Activated naive CD8-positive, alpha-beta T cell treated with anti-CD3 and anti-CD28 coated beads, Interleukin-2, amount 50 U/mL, for 24 hours (primary cell): ENCODE data around the gene PLCL1.
"Not testable (repeated sequence)": the region's sequence is repeated elsewhere in the genome, so short reads cannot be mapped to it uniquely, and the experiment has no call there.

ENCODE experiments used
- ATAC-seq: fragments of 150-1000 bp; cut with Tn5 transposase; one replicate; pipeline ENCODE4 v1.10.0; 2021
- DNase-seq: peaks from one replicate; pipeline ENCODE4 v3.0.0; 2021
- H3K27ac Mint-ChIP-seq: one replicate; pipeline ENCODE4 v1.8.0; 2021; ENCODE audit warnings: mild to moderate bottlenecking, mixed read lengths
- H3K27me3 Mint-ChIP-seq: one replicate; pipeline ENCODE4 v1.8.0; 2021; ENCODE audit warnings: mixed read lengths
- H3K36me3 Mint-ChIP-seq: one replicate; pipeline ENCODE4 v1.8.0; 2021; ENCODE audit warnings: low read depth, mixed read lengths
- H3K4me1 Mint-ChIP-seq: one replicate; pipeline ENCODE4 v1.8.0; 2021; ENCODE audit warnings: mixed read lengths
- H3K4me3 Mint-ChIP-seq: one replicate; pipeline ENCODE4 v1.8.0; 2021; ENCODE audit warnings: mild to moderate bottlenecking, moderate library complexity, mixed read lengths
- H3K9me3 Mint-ChIP-seq: one replicate; pipeline ENCODE4 v1.8.0; 2021; ENCODE audit warnings: mixed read lengths

PLCL1 gene

DNA sequence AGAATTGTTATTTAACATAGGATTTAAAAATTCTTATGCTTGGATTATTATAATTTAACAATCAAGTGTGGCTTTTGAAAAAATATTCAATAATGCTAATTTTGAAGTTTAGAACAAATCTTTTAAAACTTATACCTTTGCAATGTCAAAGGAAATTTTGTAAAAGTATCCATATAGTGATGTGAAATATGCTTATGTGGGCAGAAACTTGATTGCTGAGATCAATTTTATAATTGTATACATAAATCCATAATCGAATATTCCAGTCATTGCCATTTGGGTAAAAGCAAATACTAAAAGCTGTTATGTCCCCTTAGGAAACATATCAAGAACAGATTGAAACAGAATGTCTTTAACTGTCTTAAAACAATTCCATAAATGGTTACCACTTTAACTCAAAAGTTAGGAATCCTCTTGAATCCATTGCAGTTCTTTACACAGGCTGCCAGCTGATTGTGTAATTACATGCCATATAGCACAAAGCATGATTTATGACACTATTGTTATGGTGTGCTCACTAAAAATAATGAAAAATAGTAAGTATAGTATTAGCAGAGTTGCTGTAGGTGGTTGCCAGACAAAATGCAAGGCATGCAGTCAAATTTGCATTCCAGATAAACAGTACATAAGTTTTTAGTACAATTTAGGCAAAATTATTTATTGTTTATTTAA lies 24.2 kb downstream of the PLCL1 start:
- Mint-ChIP-seq H3K27me3 (no peaks in the 10 kb centered on the region), H3K9me3 (peaks cover 18% of the 10 kb centered on the region)

DNA sequence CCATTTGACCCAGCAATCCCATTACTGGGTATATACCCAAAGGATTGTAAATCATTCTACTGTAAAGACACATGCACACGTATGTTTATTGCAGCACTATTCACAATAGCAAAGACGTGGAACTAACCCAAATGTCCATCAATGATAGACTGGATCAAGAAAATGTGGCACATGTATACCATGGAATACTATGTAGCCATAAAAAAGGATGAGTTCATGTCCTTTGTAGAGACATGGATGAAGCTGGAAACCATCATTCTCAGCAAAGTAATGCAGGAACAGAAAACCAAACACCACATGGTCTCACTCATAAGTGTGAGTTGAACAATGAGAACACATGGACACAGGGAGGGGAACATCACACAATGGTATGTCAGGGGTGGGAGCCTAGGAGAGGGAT lies 30.4 kb downstream of the PLCL1 start:
- peaks cover 18% of the 10 kb centered on the region for H3K9me3 Mint-ChIP-seq
- not testable (repeated sequence) for H3K27me3 Mint-ChIP-seq, H3K4me3 Mint-ChIP-seq, ATAC-seq, DNase-seq, H3K36me3 Mint-ChIP-seq, H3K27ac Mint-ChIP-seq
- H3K4me1 Mint-ChIP-seq, result peaks cover 31% of the 10 kb centered on the region

More for the DNA sequence above, 24.2 kb downstream of the PLCL1 start:
- no peaks in the 10 kb centered on the region for H3K36me3 Mint-ChIP-seq
- no peak overlapping the region for H3K4me3 Mint-ChIP-seq
- DNase-seq (no peak), ATAC-seq (no peak)
- no peaks in the 10 kb centered on the region for H3K4me1 Mint-ChIP-seq
- no peak overlapping the region for H3K27ac Mint-ChIP-seq

DNA sequence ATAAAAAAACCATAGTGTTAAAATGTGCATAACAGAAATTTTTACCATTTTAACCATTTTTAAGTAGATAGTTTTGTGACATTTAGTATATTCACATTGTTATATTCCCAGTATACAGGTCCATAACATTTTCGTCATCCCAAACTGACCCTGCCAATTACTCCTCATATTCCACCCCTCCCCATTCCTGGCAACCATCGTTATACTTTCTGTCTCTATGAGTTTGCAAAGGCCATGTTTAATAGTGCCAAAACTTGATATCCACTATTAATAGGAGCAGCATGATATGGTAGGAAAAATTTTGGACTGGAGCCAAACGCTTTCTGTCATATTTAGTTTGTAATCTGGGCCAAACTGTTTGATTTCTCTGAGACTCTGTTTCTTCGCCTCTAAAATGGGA lies 30.9 kb downstream of the PLCL1 start:
- Mint-ChIP-seq H3K4me3 (no peak overlapping the region), H3K4me1 (peaks cover 35% of the 10 kb centered on the region), H3K36me3 (no peaks in the 10 kb centered on the region), H3K27me3 (no peaks in the 10 kb centered on the region), H3K27ac (no peak overlapping the region), H3K9me3 (peaks cover 16% of the 10 kb centered on the region)
- no peak for ATAC-seq
- DNase-seq, result no peak

DNA sequence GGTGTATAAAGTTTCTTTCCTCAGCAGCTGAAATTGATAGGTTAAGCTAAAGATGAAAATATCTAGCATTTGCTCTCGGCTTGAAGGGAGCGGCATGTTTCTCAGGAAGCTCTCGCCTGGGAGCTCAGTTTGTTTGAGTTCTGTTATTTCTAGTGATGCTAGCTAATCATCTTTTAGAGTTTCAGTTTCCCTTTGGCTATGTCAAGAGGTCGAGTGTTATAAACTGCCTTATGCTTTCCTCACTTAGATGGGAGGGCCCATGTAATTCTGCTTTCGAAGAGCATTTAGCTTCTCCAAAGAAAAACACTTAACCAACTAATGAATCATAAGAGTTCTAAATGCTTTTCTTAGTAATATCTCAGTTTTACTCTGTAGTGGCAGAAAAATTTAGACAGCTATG lies 33.6 kb downstream of the PLCL1 start:
- Mint-ChIP-seq H3K4me3 (peak overlapping the region; percentile 64), H3K4me1 (peaks cover 52% of the 10 kb centered on the region), H3K27me3 (no peaks in the 10 kb centered on the region), H3K27ac (peak overlapping the region; percentile 61), H3K36me3 (no peaks in the 10 kb centered on the region), H3K9me3 (no peaks in the 10 kb centered on the region)
- DNase-seq, result no peak
- peak; percentile 98 for ATAC-seq

DNA sequence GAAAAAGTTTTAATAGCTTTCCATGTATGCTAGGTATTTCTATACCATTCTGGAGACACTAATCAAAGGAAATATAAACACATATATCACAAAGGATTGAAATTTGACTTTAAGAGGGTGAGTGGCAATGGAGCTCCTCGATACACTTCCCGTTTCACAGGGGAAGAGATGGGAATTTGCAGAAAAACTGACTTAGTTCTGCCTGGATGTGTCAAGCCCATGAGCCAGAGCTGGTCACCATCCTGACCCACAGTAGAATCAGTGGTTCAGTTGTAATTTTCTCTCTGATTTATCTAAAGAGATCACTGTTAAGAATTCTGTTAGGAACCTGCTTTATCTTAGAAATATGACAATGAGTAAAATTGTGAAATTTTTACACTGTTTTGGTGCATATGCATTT lies 34.2 kb downstream of the PLCL1 start:
- H3K27ac Mint-ChIP-seq, result peak overlapping the region; percentile 61
- H3K9me3 Mint-ChIP-seq, result no peaks in the 10 kb centered on the region
- peak overlapping the region; percentile 64 for H3K4me3 Mint-ChIP-seq
- no peak for DNase-seq
- peaks cover 52% of the 10 kb centered on the region for H3K4me1 Mint-ChIP-seq
- H3K27me3 Mint-ChIP-seq, result no peaks in the 10 kb centered on the region
- ATAC-seq, result no peak
- no peaks in the 10 kb centered on the region for H3K36me3 Mint-ChIP-seq

DNA sequence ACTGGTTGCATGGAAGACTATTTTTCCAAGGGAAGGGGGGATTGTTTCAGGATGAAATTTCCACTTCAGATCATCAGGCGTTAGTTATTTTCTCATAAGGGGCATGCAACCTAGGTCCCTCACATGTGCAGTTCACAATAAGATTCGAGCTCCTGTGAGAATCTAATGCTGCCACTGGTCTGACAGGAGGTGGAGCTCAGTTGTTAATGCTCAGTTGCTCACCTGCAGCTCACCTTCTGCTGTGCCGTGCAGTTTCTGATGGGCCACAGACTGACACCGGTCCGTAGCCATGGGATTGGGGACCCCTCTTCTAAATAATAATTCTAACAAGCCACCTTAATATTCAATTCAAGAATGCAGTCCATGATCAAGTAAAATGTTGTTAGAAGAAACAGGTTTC lies 34.9 kb downstream of the PLCL1 start:
- Mint-ChIP-seq H3K4me3 (no peak overlapping the region), H3K27me3 (no peaks in the 10 kb centered on the region), H3K36me3 (no peaks in the 10 kb centered on the region), H3K4me1 (peaks cover 52% of the 10 kb centered on the region), H3K27ac (no peak overlapping the region), H3K9me3 (no peaks in the 10 kb centered on the region)
- DNase-seq (no peak), ATAC-seq (no peak)

DNA sequence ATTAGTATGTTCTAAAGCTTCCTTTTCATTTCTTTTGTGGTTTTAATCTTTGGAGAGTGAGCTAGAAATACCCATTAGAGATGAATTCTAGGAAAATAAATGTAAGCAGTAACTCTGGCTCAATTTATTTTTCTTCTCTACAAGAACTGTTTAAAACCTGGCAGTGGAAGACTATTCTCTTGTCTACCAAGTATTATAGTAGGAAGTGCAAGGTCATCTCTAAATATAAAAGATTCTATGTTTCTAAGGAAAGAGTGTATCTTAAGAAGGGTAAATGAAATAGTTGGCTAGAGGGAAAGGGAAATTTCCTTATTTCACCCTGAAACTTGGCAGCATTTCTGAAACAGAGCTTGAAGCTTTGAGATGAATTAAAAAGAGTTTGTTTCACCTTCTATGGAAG lies 35.5 kb downstream of the PLCL1 start:
- H3K27ac Mint-ChIP-seq, result no peak overlapping the region
- no peak for DNase-seq
- H3K9me3 Mint-ChIP-seq, result no peaks in the 10 kb centered on the region
- H3K4me3 Mint-ChIP-seq, result no peak overlapping the region
- no peak for ATAC-seq
- peaks cover 52% of the 10 kb centered on the region for H3K4me1 Mint-ChIP-seq
- H3K36me3 Mint-ChIP-seq, result no peaks in the 10 kb centered on the region
- no peaks in the 10 kb centered on the region for H3K27me3 Mint-ChIP-seq

DNA sequence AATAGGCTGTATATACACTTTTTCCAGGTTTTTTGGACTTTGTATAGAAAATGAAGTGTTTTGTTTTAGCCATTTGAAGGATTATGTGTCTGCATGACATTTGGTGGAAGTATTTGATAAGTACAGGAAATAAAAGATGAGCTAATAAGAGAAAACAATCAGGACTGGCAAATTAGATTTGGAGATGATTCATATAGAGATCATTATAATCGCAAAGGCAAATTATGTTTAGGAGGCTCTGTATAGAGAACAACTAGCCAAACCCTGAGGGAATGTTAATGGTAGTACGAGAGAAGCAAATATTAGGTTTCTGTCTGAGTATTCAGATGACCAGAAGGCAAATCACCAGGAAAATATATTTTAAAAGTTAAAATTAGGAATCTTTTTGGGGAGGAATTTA lies 41.7 kb downstream of the PLCL1 start:
- ATAC-seq, result no peak
- Mint-ChIP-seq H3K4me1 (peaks cover 57% of the 10 kb centered on the region), H3K9me3 (no peaks in the 10 kb centered on the region), H3K27ac (no peak overlapping the region), H3K36me3 (no peaks in the 10 kb centered on the region), H3K4me3 (no peak overlapping the region), H3K27me3 (no peaks in the 10 kb centered on the region)
- no peak for DNase-seq

DNA sequence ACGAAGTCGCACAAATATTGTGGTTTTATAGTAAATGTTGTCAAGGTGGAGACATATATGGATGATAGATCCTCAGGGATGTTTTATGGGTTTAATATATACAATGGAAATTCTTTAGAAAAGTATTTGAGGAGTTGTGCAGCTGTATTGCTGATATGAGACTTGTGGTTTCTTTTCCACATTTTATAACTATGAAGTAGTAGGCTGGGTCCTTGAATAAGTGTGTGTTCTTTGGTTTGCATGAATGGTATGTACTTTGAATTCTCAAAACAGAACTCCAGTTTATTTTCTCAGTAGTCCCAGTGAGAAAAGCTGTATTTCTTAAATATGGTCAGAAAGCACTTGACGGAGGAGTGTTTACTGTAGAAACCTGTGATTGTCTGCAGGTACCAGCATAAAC lies 42.4 kb downstream of the PLCL1 start:
- peaks cover 60% of the 10 kb centered on the region for H3K4me1 Mint-ChIP-seq
- no peak overlapping the region for H3K27ac Mint-ChIP-seq
- H3K27me3 Mint-ChIP-seq, result no peaks in the 10 kb centered on the region
- ATAC-seq (no peak), DNase-seq (no peak)
- no peaks in the 10 kb centered on the region for H3K36me3 Mint-ChIP-seq
- H3K4me3 Mint-ChIP-seq, result no peak overlapping the region
- no peaks in the 10 kb centered on the region for H3K9me3 Mint-ChIP-seq

DNA sequence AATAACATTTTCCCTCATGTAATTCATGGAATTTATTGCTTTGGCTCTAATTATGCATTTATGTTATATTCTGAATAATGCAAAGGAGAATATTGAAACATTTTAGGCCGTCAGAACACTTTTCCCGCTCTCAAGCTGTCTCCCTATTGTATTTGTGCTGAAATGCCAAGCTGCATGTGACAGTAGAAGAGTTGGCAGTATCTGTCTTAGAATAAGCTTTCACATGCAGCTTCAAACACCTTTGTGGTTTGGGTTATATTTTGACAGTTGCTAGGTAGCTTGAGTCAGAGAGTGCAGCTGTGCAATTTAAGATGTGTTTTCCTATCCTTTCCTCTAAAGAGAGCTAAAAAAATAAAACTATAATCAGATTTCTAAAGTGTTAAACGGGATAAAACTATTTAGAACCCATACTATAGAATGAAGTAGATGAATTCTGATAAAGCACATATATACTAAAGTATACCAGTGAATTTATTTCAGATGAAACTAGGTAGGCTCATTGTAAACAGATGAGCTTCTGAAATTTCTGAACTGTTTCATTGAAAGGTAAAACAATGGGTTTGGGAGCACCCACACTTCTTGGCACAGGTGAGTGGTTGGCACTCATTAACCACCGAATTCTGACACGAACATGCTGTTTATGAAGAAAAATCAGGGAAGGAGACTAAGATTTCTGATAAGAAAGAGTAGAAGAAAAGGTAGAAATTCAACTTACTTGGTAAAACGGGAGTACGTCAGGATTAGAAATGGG lies 43.4 kb downstream of the PLCL1 start:
- Mint-ChIP-seq H3K27ac (no peak overlapping the region), H3K4me1 (peaks cover 55% of the 10 kb centered on the region), H3K36me3 (no peaks in the 10 kb centered on the region), H3K27me3 (no peaks in the 10 kb centered on the region), H3K4me3 (no peak overlapping the region), H3K9me3 (no peaks in the 10 kb centered on the region)
- DNase-seq (no peak), ATAC-seq (peak; percentile 84)

DNA sequence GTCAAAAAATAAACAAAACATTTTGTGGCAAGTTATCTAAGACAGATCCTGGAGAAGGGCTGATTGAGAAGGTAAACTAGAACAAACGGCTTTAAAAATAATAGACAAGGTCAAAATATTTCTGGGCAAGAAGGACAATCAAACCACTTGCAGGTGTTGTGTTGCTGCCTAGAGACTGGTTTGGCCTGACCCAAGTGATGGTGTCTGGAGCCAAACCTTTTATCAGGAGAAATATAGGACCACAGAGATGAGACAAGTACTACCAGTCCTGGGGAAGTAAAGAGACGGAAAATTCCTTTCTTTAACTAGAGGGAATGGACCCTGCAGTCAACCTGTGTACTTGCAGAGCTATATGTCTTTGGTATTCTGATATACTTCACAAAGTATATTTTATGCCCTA lies 44.2 kb downstream of the PLCL1 start:
- Mint-ChIP-seq H3K27ac (no peak overlapping the region), H3K36me3 (no peaks in the 10 kb centered on the region), H3K4me3 (no peak overlapping the region), H3K4me1 (peaks cover 53% of the 10 kb centered on the region), H3K27me3 (no peaks in the 10 kb centered on the region), H3K9me3 (no peaks in the 10 kb centered on the region)
- DNase-seq, result no peak
- ATAC-seq, result no peak

DNA sequence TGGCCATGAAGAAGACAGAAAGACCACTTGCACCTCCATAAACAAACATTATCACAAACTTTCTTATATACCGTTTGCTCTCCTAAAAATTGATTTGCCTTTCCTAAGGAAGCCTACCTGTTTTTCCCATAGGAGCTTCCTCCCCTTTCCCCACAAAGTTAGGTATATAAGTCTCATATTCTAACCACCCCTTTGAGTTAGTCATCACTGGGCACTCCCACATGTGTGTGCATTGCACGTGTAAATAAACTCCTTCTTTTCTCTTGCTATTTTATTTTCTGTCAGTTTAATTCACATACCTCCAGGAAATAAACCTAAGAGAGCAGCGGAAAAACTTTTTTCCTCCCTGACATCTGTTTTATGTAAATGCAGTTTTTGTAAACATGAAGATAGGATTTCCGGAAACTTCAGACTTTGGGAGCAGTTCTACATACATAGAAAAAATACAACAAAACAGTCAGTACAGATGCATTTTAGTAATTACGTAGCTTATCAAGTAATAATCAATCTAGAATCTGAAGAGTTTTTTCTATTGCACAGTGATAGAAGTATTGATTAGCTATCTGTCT lies 46.6 kb downstream of the PLCL1 start:
- H3K27me3 Mint-ChIP-seq, result no peaks in the 10 kb centered on the region
- no peak overlapping the region for H3K27ac Mint-ChIP-seq
- H3K9me3 Mint-ChIP-seq, result no peaks in the 10 kb centered on the region
- H3K36me3 Mint-ChIP-seq, result no peaks in the 10 kb centered on the region
- H3K4me1 Mint-ChIP-seq, result peaks cover 54% of the 10 kb centered on the region
- DNase-seq, result no peak
- no peak for ATAC-seq
- H3K4me3 Mint-ChIP-seq, result no peak overlapping the region

DNA sequence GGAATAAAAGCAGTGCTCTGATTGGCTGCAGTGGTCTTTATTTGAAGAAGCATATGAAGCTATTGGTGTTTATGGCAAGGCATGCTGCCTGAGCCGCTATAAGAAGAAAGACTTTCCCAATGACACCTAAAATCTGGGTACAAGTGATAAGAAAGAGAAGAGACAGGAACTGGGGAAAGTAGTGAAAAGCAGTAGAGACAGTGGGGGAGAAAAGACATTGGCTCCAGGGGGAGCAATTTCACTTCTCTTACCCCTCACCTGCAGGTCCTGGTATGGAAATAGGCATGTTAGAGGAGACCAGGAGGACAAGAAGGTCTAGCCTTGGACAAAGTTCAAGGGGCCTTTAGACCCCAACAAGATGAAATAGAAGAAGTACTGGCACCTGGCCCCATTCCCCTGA lies 47.1 kb downstream of the PLCL1 start:
- H3K36me3 Mint-ChIP-seq, result no peaks in the 10 kb centered on the region
- DNase-seq (no peak), ATAC-seq (peak; percentile 42)
- H3K4me1 Mint-ChIP-seq, result peaks cover 50% of the 10 kb centered on the region
- no peaks in the 10 kb centered on the region for H3K27me3 Mint-ChIP-seq
- H3K4me3 Mint-ChIP-seq, result no peak overlapping the region
- H3K27ac Mint-ChIP-seq, result no peak overlapping the region
- H3K9me3 Mint-ChIP-seq, result no peaks in the 10 kb centered on the region

DNA sequence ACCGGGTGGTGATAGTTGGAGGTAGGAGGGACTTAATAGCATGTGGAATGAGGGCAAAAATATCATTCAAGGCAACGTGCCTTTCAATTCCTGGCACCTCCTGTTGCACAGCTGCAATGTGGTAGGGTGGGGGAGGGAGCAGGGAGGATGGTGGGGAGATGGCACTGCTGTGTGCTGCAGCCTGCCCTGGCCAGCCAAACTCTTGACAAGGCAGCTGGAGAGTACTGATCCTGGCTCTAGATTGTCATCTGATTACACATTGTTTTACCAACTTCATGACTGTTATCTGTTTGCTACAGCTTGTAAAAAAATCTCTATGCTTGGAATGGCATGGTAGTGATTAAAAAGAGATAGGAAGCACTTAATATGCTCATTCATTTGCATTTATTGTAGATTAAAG lies 47.7 kb downstream of the PLCL1 start:
- Mint-ChIP-seq H3K27me3 (no peaks in the 10 kb centered on the region), H3K9me3 (no peaks in the 10 kb centered on the region), H3K36me3 (no peaks in the 10 kb centered on the region), H3K4me3 (no peak overlapping the region), H3K4me1 (peaks cover 43% of the 10 kb centered on the region), H3K27ac (no peak overlapping the region)
- no peak for ATAC-seq
- no peak for DNase-seq

DNA sequence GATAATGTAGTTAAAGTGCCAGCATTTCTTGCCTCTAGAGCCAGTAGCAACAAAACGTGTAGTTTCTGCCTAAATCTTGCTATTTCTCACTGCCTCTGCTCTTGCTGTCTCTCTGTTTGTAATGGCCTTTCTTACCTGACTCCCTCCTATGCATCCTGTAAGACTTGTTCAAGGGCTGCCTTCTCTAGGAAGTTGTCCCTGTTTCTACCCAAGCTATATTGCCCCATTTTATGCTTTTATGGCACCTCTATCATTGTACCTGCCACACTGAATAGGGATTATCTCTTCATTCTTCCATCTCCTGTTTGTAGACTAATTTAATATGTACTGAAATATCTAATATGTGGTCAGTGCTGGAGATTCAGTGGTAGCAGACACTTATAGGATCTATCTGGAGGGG lies 49.2 kb downstream of the PLCL1 start:
- DNase-seq (no peak), ATAC-seq (no peak)
- Mint-ChIP-seq H3K27ac (no peak overlapping the region), H3K9me3 (no peaks in the 10 kb centered on the region), H3K36me3 (peaks cover 5% of the 10 kb centered on the region), H3K4me1 (peaks cover 36% of the 10 kb centered on the region), H3K4me3 (no peak overlapping the region), H3K27me3 (no peaks in the 10 kb centered on the region)
